ENCODE results near the gene CTNNA2.

The CTNNA2 gene

DNA sequence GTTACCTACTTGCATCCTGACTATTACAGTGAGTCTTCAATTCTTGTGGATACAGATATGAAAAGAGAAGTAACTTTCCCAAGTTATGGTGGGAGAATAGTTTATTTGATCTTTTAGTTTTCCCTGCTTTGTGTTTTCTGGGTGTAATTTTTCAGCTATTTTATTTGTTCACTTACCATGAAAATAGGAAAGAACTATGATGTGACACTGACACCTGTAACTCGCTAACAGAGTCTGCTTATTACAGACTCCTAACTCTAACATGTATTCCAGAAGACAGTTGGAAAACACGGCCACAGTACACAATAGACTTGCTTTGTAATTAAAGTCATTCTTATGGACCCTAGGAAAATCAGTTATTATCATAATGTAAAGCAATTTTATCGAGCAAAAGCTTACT, 468.5 kb downstream of the CTNNA2 start:
- TF ChIP-seq, protein P1, sequence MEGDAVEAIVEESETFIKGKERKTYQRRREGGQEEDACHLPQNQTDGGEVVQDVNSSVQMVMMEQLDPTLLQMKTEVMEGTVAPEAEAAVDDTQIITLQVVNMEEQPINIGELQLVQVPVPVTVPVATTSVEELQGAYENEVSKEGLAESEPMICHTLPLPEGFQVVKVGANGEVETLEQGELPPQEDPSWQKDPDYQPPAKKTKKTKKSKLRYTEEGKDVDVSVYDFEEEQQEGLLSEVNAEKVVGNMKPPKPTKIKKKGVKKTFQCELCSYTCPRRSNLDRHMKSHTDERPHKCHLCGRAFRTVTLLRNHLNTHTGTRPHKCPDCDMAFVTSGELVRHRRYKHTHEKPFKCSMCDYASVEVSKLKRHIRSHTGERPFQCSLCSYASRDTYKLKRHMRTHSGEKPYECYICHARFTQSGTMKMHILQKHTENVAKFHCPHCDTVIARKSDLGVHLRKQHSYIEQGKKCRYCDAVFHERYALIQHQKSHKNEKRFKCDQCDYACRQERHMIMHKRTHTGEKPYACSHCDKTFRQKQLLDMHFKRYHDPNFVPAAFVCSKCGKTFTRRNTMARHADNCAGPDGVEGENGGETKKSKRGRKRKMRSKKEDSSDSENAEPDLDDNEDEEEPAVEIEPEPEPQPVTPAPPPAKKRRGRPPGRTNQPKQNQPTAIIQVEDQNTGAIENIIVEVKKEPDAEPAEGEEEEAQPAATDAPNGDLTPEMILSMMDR (IDR thresholded peaks at IDR 0.05; ENCODE audit: control insufficient read depth, insufficient read depth, low read depth, low read length, missing control alignments), result no peak
- H3K4me3 ChIP-seq (ENCODE audit: control insufficient read depth, low read depth, low read length), result no peak overlapping the region
- DNase-seq (ENCODE audit: low read depth), result no peak

DNA sequence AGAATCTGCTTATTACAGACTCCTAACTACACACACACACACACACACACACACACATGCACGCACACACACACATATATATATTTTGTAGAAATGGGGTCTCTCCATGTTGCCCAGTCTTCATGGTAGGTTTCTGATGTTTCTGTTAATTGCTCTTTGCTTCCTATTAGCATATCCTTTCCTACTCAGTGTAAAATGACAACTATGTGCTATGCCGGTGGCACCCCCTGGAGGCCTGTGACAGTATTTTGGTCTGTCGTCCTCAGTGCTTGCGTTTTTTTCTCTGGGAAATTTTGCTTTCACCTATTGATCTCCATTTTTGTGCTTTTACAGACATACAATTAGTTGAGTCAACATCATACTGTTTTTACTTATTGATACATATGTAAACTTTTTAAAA, 469.6 kb downstream of the CTNNA2 start:
- DNase-seq (ENCODE audit: low read depth), result no peak
- H3K4me3 ChIP-seq (ENCODE audit: control insufficient read depth, low read depth, low read length), result no peak overlapping the region
- TF ChIP-seq, protein P1 (IDR thresholded peaks at IDR 0.05; ENCODE audit: control insufficient read depth, insufficient read depth, low read depth, low read length, missing control alignments), result peak; percentile 20

DNA sequence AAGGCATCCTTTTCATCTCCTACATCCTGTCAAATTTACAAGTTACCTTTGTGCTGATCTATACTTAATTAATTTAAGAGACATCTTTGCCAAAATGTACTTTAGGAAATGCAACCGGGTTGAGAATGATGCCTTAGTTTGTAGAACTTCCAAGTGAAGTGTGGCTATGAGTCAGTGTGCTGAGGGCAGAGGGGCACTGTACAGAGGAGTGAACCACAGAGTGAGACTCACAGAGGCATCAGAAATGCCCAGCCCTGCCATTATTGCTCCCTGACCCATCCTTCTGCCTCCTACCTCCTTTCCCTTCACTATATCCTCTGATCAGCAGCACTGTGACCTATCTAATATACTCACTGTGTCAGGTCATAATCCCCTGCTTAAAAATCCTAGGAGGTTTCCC, 471.6 kb downstream of the CTNNA2 start:
- no peak overlapping the region for H3K4me3 ChIP-seq (ENCODE audit: control insufficient read depth, low read depth, low read length)
- DNase-seq (ENCODE audit: low read depth), result no peak
- TF ChIP-seq, protein P1 (IDR thresholded peaks at IDR 0.05; ENCODE audit: control insufficient read depth, insufficient read depth, low read depth, low read length, missing control alignments), result no peak

DNA sequence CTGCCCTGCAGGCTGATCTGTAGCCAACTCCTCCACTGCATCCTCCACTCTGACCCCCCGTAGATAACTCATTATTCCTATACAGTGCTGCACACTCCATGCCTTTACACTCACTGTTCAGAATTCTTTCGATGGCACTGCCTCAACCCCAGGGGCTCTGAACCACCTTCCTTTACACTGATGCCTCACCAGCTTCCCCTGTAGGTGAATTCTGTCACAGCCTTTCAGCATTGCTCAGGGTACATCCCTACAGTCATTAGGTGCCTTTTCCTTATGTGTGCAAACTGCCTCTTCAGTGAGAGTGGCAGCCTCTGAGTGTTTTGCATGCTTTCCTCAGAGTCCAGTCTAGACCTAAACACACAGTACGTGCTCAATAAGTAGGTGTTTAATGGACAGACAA, 472.3 kb downstream of the CTNNA2 start:
- H3K4me3 ChIP-seq (ENCODE audit: control insufficient read depth, low read depth, low read length), result no peak overlapping the region
- no peak for DNase-seq (ENCODE audit: low read depth)
- TF ChIP-seq, protein P1 (IDR thresholded peaks at IDR 0.05; ENCODE audit: control insufficient read depth, insufficient read depth, low read depth, low read length, missing control alignments), result no peak

DNA sequence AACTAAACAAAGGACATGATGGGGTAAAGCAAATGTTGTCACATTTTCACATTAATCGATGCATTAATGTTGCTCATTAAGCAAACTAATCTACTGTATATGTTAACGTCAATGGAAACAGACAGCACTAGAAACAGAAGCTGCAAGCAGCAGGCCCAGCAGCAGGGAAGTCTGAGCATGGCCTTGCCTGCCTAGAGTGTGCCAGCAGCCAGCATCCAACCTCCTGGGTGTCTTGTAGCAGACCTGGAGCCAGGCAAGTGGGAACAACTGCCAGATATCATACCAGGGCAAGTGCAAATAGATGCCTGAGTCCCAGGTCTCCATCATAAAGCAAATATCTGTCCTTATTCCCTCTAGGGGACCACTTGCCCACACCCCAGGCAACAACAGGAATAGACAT, 472.7 kb downstream of the CTNNA2 start:
- TF ChIP-seq, protein P1 (IDR thresholded peaks at IDR 0.05; ENCODE audit: control insufficient read depth, insufficient read depth, low read depth, low read length, missing control alignments), result no peak
- H3K4me3 ChIP-seq (ENCODE audit: control insufficient read depth, low read depth, low read length), result no peak overlapping the region
- no peak for DNase-seq (ENCODE audit: low read depth)

DNA sequence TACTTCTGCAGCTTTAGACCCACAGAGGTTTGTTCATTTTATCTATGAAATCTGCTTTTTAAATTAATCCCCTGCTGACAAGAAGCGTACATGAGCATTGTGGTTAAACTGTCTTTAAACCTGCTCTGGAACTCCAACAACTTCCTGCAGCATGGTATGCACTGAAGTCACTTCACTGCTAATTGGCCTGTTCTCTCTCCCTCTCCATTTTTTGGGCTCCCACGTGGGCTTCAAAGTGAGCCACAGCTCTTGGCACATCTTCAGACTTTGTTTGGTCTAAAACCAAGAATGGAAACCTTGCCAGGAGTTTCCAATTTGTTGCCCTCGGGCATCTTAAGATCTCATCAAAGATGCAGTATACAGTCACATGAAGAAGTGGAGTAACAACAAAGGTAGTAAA, 480.3 kb downstream of the CTNNA2 start:
- no peak for DNase-seq (ENCODE audit: low read depth)
- TF ChIP-seq, protein P1 (IDR thresholded peaks at IDR 0.05; ENCODE audit: control insufficient read depth, insufficient read depth, low read depth, low read length, missing control alignments), result no peak
- no peak overlapping the region for H3K4me3 ChIP-seq (ENCODE audit: control insufficient read depth, low read depth, low read length)

DNA sequence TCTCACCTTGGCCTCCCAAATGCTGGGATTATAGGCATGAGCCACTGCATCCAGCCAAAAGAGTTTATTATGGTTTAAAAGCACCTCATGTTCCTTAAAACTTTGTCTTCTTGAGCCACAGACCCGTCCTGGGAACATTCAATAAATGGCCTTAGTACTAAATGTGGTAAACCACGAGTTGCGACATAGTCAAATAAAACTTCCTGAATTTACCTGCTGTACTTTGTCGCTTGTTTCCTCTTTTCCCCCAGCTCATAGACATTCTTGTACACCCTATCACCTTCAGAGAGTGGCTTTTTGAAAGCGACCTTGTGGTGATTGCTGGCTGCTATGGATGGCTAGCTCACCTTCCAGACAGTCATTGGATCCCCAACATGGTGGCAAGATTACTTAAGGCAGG, 481.3 kb downstream of the CTNNA2 start:
- no peak overlapping the region for H3K4me3 ChIP-seq (ENCODE audit: control insufficient read depth, low read depth, low read length)
- DNase-seq (ENCODE audit: low read depth), result no peak
- TF ChIP-seq, protein P1 (IDR thresholded peaks at IDR 0.05; ENCODE audit: control insufficient read depth, insufficient read depth, low read depth, low read length, missing control alignments), result no peak
